Ascending aorta (tissue), 2 donors: ENCODE measurements around the gene MOCOS. TPM values are rescaled to one million over a fixed set of nuclear protein-coding genes. Genes with fewer than 3 reads are reported as not detected.

Experiments
- DNase-seq, 2 donors: peaks; one replicate each; pipeline ENCODE4 v3.0.0-alpha.2; 2019; ENCODE audit warnings: low spot score in 2 of 2
- H3K27ac ChIP-seq, 2 donors: fragments of 200-600 bp; sonication (generic); one replicate each; pipeline ENCODE4 v1.5.1; 2016 to 2017; ENCODE audit warnings: mild to moderate bottlenecking in 1 of 2
- H3K27me3 ChIP-seq: fragments of 200-600 bp; sonication (generic); one replicate; pipeline ENCODE4 v1.5.1; 2017
- H3K36me3 ChIP-seq, 2 donors: fragments of 200-600 bp; sonication (generic); one replicate each; pipeline ENCODE4 v1.5.1; 2016
- H3K4me1 ChIP-seq, 2 donors: fragments of 200-600 bp; sonication (generic); one replicate each; pipeline ENCODE4 v1.5.1; 2016 to 2017; ENCODE audit warnings: mild to moderate bottlenecking in 1 of 2
- H3K4me3 ChIP-seq, 2 donors: fragments of 200-600 bp; sonication (generic); one replicate each; pipeline ENCODE4 v1.5.1; 2016 to 2017; ENCODE audit warnings: mild to moderate bottlenecking in 1 of 2
- H3K9me3 ChIP-seq, 2 donors: fragments of 200-600 bp; sonication (generic); one replicate each; pipeline ENCODE4 v1.5.1; 2016
- intact Hi-C: fragments of 100-400 bp; cut with DNase I; formaldehyde crosslinking; loops from one replicate; pipeline ENCODE4 v1.15.1; 2023
- total RNA-seq: library from RNA; depleted of rRNA; stranded (reverse); fragments of >200 nt; gene quantifications from one replicate; pipeline ENCODE4 v1.1.0, GENCODE V29; 2016
- TF ChIP-seq, protein P1 (sequence below), 3 experiments: fragments of 200-600 bp in 2 of 3; fragments of 450-650 bp in 1 of 3; sonication (generic) in 2 of 3; IDR thresholded peaks; one replicate each; pipeline ENCODE4 v1.5.1; 2016 to 2019; ENCODE audit warnings: antibody characterized with exemption in 3 of 3, mild to moderate bottlenecking in 1 of 3, moderate library complexity in 1 of 3

Gene MOCOS
- total RNA-seq, 1 donor from 2014 or later: 0.21 TPM

DNA sequence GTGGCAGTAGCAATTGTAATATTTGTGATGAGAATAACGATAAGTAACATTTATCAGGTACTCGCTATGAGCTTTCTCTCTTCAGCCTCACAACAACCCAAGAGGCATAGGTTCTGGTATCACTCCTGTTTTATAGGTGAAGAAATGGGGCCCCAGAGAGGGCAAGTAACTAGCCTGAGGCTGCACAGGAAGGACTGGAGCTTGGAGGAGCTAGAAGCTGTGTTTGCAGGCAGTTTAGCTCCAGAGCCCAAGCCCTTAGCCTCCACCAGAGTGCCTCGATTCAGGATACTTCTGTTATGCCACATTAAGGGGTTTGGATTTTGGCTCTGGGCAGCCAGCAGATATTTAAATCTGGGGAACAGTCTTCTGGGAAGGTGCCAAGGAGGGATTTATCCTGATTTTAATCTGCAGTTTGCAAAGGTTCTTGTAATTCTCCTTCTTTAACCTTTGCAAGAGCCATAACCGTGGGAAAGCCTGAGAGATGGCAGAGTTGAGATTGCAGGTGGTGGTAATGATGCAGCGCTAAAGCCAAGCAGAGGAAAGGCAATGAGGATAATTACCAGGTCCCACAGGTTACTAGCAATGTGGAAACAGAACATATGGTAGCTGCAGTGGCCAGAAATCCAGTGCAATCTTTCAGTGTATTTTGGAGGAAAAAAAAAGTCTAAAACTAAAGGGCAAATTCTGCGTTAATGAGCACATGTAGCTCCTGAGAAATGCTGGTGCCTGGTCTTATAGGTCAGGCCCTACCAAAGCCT, 9.1 kb downstream of the MOCOS start:
- no peak for DNase-seq
- intact Hi-C loops: no loop called here
- no peaks in the 10 kb centered on the region for H3K27me3 ChIP-seq
- H3K36me3 ChIP-seq: no peaks in the 10 kb centered on the region
- H3K9me3 ChIP-seq: no peaks in the 10 kb centered on the region
- TF ChIP-seq, protein P1, sequence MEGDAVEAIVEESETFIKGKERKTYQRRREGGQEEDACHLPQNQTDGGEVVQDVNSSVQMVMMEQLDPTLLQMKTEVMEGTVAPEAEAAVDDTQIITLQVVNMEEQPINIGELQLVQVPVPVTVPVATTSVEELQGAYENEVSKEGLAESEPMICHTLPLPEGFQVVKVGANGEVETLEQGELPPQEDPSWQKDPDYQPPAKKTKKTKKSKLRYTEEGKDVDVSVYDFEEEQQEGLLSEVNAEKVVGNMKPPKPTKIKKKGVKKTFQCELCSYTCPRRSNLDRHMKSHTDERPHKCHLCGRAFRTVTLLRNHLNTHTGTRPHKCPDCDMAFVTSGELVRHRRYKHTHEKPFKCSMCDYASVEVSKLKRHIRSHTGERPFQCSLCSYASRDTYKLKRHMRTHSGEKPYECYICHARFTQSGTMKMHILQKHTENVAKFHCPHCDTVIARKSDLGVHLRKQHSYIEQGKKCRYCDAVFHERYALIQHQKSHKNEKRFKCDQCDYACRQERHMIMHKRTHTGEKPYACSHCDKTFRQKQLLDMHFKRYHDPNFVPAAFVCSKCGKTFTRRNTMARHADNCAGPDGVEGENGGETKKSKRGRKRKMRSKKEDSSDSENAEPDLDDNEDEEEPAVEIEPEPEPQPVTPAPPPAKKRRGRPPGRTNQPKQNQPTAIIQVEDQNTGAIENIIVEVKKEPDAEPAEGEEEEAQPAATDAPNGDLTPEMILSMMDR (IDR thresholded peaks at IDR 0.05): no peak
- no peaks in the 10 kb centered on the region for H3K4me1 ChIP-seq
- H3K4me3 ChIP-seq: no peak overlapping the region
- H3K27ac ChIP-seq: no peak overlapping the region

DNA sequence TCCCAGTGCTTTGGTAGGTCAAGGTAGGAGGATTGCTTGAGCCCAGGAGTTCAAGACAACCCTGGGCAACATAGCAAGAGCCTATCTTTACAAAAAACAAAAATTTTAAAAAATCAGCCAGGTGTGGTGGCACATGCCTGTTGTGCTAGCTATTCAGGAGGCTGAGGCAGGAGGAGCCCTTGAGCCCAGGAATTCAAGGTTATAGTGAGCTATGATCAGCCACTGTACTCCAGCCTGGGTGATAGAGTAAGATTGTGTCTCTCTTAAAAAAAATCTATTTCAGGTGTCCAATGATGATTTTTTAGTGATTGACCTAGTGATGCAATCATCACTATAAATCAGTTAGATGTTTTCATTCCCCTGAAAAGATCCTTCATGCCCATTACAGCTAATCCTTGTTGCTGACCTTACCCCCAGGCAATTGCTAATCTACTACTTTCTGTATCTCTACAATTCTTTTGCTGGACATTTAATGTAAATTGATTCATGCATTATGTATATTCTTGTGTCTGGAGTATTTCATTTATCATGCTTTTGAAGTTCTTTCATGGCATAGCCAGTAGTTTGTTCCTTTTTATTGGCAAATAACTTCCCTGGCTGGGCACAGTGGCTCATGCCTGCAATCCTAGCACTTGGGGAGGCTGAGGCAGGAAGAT, 10.3 kb downstream of the MOCOS start:
- Histone ChIP-seq H3K4me1 (no peaks in the 10 kb centered on the region), H3K9me3 (no peaks in the 10 kb centered on the region), H3K27me3 (no peaks in the 10 kb centered on the region), H3K4me3 (no peak overlapping the region), H3K36me3 (no peaks in the 10 kb centered on the region), H3K27ac (no peak overlapping the region)
- intact Hi-C loops: no loop called here
- DNase-seq: no peak
- TF ChIP-seq, protein P1 (IDR thresholded peaks at IDR 0.05): no peak

- Histone ChIP-seq H3K9me3 (no peaks in the 10 kb centered on the region), H3K4me3 (no peak overlapping the region), H3K27me3 (no peaks in the 10 kb centered on the region), H3K4me1 (no peaks in the 10 kb centered on the region), H3K27ac (no peak overlapping the region), H3K36me3 (no peaks in the 10 kb centered on the region)
- no peak for DNase-seq
- TF ChIP-seq, protein P1 (IDR thresholded peaks at IDR 0.05): no peak
- intact Hi-C loops: no loop called here
These were observed 12.5 kb downstream of the MOCOS start for GRCh38 chr18:36199691-36200295.

DNA sequence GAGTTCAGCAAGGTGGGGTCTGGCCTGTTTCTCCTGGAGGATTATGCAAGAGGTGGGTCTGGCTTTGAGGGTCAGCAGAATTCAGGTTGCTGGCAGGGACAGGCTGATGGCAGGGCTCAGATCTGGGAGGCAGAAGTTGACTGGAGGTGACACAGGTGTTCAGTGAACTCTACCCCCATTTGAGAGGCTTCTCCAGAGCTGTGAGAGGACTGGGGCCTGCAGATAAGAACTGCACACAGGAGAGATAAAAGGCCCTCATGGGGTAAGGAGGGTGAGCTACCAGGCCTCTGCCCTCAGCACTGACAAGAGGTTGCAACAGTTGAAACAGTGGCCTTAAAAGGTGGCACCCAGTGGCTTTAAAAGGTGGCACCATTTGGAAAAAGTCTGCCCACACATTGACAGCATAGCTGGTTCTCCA, 13.1 kb downstream of the MOCOS start:
- H3K4me1 ChIP-seq: no peaks in the 10 kb centered on the region
- no peaks in the 10 kb centered on the region for H3K27me3 ChIP-seq
- H3K36me3 ChIP-seq: no peaks in the 10 kb centered on the region
- no peak overlapping the region for H3K4me3 ChIP-seq
- DNase-seq: no peak
- TF ChIP-seq, protein P1 (IDR thresholded peaks at IDR 0.05): no peak
- intact Hi-C loops: no loop called here
- no peak overlapping the region for H3K27ac ChIP-seq
- H3K9me3 ChIP-seq: no peaks in the 10 kb centered on the region

GRCh38 chr18:36201765-36202164, 14.5 kb downstream of the MOCOS start:
- Histone ChIP-seq H3K36me3 (no peaks in the 10 kb centered on the region), H3K27me3 (no peaks in the 10 kb centered on the region), H3K27ac (no peak overlapping the region), H3K9me3 (no peaks in the 10 kb centered on the region), H3K4me3 (no peak overlapping the region), H3K4me1 (no peaks in the 10 kb centered on the region)
- no peak for DNase-seq
- intact Hi-C loops: no loop called here
- TF ChIP-seq, protein P1 (IDR thresholded peaks at IDR 0.05): no peak
